ENCODE data around the gene TEX101.
A peak's percentile ranks its signal among the peaks of the same experiment; 100 is the strongest.
"Not testable (repeated sequence)": the region's sequence is repeated elsewhere in the genome, so short reads cannot be mapped to it uniquely, and the experiment has no call there.

TEX101 gene

DNA sequence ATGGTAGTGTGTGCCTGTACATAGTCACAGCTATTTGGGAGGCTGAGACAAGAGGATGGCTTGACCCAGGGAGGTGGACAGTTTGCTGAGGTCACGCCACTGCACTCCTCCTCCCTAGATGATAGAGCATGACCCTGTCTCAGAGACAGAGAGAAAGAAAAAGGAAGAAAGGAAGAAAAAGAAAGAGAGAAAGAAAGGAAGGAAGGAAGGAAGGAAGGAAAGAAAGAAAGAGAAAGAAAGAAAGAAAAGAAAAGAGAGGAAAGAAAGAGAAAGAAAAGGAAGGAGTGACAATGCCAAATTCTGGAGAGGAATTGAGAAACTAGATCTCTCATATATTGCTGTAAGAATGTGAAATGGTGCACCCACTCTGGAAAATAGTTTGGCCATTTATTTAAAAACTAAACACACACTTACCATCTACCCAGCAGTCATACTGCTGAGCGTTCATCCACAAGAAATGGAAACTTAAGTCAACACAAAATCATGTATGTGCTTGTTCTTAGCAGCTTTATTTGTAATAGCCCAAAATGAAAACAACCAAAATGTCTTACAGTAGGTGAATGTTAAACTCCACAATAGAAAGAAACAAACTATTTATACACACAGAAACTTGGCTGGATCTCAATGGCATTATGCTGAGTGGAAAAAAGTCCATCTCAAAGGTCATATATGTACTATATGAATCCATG is 7.5 kb downstream of the TEX101 start:
- no peak for DNase-seq

DNA sequence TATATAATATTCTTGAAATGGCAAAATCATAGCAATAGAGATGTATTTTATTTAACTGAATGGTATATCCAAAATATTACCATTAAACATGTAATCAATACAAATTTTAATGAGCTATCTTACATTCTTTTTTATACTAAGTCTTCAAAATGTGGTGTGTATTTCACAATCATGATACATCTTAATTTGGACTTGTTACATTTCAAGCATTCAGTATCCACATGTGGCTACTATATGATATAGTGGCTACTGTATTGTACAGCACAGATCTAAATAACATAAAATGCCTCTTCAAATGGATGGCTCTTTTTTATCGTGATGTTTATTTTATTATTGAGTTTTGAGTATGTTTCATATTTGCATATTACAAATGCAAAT is 8.0 kb downstream of the TEX101 start:
- no peak for DNase-seq

DNA sequence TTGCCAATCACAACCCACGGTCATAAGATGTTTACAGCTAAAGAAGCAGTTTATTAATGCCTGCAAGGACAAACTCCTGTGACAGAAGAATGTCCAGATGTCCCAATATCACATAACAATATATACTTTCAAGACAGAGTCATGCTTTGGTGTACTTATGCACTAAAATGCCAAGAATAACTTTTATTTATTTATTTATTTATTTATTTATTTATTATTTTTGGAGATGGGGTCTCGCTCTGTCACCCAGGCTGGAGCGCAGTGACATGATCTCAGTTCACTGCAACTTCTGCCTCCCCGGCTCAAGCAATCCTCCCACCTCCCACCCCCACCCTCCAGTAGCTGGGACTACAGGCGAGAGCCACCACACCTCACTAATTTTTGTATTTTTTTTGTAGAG is 9.1 kb downstream of the TEX101 start:
- no peak for DNase-seq

DNA sequence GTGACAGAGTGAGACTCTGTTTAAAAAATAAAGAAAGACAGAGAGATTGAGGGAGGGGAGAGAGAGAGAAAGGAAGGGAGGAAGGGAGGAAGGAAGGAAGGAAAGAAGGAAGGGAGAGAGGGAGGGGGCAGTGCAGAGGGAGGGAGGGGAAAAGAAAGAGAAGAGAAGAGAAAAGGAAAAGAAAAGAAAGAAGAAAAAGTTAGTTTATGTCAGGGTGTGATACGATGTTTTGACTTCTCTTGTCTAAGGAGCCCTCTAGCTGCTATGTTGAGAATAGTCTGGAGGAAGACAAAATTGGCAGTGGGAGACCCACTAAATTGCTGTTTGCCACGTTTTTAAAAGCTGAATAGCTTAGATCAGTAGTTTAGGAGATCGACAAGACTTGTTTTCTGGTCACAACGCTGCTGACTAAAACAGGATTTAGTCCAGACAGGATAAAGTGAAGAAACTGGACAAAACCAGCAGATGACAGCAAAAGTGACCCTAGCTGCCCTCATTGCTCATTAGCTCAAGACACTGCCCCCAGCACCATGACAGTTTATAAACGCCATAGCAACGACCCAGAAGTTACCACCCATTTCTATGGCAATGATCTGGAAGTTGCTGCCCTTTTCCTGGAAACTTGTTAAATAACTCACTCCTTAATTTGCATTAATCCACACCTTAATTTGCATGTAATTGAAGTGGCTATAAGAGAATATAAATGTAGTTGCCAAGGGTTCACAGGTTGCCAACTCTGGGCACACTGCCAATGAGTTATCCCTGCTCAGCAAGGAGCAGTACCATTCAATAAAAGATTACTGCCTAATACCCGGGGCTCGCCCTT is 11.1 kb downstream of the TEX101 start:
- peak; percentile 2 for DNase-seq

DNA sequence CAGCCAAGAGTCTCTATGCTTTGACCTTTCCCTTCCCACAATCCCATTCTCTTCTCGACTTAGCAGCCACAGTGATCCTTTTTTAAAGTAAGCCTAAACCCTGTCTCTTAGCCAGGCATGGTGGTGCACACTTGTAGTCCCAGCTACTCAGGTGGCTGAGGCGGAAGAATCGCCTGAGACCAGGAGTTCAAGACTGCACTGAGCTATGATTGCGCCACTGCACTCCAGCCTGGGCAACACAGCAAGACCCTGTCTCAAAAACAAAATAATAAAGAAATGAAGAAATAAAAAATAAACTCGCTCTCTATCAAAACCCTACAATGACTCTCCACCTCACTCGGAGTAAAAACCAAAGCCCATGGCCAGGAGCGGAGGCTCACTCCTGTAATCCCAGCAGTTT is 14.7 kb downstream of the TEX101 start:
- DNase-seq: no peak

DNA sequence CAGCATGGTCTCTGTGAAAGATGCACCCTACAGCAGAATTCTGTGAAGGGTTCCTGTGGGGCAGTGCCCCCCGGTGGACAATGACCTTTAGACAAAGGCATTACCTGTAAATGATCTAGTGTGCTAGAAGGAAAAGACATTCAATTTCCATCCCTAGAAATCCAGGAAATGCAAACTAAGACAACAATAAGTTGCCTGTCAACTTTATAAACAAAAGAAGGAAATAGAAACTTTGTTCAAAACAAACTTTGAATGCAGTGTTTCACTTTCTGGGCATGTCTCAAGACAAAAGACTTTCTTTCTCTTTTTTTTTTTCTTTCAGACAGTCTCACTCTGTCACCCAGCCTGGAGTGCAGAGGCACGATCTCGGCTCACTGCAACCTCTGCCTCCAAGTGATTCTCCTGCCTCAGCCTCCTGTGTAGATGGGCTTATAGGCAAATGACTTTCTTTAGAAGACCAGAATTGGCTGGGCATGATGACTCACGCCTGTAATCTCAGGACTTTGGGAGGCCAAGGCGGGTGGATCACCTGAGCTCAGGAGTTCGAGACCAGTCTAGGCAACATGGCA is 15.5 kb downstream of the TEX101 start:
- no peak for DNase-seq

DNA sequence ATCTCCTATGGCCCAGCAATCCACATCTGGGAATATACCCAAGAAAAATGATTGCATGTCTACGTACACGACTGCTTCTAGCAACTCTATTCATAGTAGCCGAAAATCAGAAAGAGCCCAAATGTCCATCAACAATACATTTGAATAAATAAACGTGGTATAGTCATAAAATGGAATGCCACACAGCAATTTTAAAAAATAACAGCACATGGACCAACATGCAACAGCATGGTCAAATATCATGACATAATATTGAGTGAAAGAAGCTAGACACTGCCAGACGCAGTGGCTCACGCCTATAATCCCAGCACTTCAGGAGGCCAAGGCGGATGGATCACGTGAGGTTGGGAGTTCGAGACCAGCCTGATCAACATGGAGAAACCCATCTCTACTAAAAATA is 16.3 kb downstream of the TEX101 start:
- no peak for DNase-seq

DNA sequence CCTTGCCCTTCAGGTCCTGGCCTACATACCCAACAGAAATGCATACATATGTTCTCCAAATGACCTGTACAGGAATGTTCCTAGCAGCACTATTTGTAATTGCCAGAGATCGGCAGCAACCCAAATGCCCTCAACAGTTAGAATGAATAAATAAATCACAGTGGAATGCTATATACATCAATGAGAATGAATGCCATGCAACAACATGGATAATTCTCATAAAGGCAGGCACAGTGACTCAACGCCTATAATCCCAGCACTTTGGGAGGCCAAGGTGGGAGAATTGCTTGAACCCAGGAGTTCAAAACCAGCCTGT is 18.6 kb downstream of the TEX101 start:
- DNase-seq: no peak

DNA sequence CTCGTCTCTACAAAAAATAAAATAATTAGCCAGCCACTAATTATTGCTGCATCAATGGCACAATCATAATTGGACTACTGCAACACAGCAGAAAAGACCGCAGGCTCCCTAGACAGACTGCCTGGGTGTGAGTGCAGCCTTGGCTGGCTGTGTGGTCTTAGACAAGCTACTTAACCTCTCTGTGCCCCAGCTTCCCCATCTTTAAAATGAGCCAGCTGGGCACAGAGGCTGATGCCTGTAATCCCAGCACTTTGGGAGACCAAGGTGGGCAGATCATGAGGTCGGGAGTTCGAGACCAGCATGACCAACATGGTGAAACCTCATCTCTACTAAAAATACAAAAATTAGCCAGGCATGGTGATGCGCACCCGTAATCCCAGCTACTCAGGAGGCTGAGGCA is 19.0 kb downstream of the TEX101 start:
- DNase-seq: no peak

DNA sequence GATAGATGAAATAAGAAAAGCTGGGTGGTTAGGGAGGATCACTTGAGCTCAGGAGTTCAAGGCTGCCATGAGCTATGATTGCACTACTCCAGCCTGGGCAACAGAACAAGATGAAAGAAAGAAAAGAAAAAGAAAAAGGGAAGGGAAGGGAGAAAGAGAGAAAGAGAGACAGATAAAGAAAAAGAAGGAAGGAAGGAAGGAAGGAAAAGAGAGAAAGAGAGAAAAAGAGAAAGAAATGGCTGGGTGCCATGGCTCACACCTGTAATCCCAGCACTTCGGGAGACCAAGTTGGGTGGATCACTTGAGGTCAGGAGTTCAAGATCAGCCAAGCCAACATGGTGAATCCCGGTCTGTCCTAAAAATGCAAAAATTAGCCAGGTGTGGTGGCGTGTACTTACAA is 21.1 kb downstream of the TEX101 start:
- no peak for DNase-seq

DNA sequence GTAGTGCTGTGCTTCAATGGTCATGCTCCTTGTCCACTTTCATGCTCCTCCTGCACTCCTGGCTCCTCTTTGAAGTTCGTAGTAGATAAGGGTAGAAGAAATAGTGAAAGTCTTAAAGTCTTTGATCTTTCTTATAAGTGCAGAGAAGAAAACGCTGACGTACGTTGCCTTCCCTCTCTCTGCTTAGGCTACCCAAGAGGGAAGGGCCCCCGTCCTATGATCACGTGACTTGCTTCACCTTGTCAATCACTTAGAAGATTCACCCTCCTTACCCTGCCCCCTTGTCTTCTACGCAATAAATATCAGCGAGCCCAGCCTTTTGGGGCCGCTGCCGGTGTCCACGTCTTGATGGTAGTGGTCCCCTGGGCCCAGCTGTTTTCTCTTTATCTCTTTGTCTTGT is 22.6 kb downstream of the TEX101 start:
- not testable (repeated sequence) for DNase-seq

DNA sequence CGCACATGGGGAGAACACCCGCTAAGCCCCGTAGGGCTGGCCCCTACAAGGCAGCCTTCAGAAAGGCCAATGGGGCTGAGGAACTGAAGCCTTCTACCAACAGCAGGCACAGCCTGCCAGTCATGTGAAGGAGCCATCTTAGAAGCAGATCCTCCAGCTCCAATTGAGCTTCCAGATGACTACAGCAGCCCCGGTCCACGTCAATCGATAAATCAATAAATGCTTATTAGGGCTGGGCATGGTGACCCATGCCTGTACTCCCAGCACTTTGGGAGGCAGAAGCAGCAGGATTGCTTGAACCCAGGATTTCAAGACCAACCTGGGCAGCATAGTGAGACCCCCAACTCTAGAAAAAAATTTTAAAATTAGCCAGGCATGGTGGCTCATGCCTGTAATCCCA is 23.0 kb downstream of the TEX101 start:
- no peak for DNase-seq

DNA sequence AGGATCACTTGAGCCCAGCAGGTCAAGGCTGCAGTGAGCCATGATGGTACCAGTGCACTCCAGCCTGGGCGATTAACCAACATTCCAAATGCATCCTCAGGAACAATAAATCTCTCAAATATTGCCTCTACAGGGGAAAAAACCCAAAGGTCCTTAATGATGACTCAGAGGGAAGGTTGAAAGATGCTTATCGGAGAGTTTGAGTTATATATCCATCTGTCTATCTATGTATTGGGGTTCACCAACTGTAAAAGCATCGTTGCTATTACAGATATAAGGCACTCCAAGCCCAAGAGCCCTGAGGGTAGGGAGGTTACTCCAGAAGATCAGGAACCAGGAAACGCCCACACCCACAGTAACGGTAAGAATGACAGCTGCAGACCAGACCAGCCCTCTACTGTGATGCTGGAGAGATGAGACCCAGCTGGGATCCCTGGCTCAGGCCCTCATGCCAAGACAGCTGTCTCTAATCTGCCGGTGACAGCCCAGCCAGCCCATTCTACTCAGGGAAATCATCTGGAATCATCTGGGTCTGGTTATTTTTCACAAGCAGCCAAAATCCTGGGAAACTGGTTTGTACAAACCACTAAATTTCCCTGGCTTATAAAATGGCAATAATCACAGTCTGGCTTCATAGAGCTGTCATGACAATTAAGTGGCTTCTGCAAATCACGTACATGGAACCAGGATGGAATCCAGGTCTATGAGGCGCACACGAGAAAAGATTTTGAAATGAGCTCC is 23.8 kb downstream of the TEX101 start:
- DNase-seq: no peak

DNA sequence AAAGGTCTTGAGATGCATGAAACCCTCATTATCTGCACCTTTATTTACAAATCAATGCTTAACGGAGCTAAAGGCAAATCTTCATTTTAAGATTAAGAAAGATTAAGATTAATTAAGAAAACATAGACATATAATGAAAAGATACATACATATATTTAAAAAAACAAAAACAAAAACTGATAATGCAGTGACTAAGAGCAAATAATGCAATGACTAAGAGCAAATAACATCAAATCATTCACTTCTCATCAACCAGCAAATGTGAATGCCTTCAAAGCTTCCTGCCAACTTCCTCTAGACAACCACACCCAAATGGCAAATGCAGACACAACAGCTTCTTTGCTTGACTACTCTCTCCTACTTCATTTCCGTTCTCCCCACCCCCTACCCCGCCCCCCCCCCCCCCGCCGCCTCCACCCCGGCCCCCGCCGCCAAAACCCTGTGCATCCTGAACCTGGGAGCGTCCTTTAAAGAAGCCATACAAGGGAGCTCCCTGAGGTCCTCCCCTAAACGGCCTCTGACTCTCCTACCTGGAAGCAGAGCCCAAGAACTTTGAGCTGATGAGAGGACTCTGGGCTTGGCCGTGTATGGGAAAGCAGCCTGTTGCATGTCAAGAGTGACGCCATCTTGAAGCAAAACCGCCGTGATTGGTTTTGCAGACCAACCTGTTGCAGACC is 24.5 kb downstream of the TEX101 start:
- no peak for DNase-seq

DNA sequence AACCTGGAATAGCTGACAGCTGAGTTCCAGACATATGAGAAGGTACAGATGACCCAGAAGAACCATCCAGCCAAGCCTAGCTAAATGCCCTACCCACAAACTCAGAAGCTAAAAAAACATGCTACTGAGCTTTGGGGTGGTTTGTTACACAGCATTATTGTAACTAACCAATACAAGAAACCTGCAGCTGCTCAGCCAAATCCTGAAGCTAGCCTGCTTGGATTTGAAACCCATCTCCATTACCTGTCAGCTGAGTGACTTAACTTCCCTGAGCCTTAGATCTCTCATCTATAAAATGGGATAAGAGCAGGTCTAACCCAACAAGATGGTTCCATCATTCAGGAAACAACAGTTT is 25.0 kb downstream of the TEX101 start:
- no peak for DNase-seq

DNA sequence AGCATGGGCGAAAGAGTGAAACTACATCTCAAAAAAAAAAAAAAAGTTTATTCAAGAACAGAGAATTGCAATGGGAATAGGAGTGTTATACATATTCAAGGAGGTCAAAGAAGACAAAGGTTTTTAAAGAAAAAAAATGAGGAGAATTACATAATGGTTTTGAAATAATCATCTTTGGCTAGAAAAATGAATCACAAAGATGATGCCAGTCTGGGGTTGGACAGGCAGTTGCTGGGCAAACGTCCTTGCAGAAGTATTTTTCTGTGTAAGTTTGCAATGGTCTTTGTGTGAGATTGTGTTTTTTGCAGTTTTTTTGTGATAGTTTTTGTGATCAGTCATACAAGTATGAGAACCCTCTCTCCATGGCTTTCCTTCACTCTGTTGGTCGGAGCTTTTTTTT is 27.0 kb downstream of the TEX101 start:
- no peak for DNase-seq

DNA sequence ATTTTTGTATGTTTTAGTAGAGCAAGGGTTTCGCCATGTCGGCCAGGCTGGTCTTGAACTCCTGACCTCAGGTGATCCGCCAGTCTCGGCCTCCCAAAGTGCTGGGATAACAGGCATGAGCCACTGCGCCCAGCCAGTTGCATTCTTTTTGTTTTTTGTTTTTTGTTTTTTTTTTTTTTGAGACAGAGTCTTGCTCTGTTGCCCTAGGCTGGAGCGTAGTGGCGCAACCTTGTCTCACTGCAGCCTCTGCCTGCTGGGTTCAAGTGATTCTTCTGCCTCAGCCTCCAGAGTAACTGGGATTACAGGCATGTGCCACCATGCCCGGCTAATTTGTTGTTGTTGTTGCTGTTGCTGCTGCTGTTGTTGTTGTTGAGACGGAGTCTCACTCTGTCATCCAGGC is 29.4 kb downstream of the TEX101 start:
- DNase-seq: not testable (repeated sequence)

DNA sequence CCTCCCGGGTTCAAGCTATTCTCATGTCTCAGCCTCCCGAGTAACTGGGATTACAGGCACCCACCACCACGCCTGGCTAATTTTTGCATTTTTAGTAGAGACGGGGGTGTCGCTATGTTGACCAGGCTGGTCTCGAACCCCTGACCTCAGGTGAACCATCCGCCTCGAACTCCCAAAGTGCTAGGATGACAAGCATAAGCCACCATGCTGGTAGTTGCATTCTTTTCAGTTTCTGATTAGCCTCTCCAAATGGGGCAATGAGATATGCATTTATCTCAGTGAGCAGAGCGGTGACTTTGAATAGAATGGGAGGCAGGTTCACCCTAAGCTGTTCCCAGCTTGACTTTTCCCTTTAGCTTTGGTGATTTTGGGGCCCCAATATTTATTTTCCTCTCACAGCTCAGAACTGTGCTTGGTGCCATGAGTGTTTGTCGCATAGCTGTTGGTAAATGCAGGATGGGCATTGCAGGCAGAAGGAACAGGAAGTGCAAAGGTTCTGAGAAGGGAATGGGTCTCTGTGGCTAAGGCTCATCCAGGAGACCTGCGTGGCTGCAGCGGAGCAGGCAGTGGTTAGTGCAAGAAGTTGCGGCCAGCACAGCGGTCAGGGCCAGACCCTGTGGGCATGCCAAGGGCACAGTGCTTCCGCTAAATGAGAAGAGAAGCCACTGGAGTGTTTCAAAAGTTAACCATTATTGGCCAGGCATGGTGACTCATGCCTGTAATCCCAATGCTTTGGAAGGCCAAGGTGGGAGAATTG is 30.0 kb downstream of the TEX101 start:
- no peak for DNase-seq

DNA sequence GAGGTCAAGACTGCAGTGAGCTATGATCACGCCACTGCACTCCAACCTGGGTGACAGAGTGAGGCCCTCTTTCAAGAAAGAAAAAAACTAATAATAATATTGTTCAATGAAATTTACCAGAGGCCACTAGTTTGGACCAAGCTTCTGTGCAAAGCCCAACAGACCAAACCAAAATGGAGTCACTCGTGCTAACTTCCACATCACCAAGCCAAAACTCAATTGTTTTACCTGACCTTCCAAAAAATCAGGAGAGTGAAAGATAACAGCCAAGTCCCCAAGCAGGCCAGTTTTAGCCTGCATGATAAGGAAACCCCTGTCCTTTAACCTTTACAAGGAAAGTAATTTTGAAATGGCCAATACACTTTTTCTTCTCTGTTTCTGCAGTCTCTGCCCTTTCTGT is 30.7 kb downstream of the TEX101 start:
- no peak for DNase-seq

DNA sequence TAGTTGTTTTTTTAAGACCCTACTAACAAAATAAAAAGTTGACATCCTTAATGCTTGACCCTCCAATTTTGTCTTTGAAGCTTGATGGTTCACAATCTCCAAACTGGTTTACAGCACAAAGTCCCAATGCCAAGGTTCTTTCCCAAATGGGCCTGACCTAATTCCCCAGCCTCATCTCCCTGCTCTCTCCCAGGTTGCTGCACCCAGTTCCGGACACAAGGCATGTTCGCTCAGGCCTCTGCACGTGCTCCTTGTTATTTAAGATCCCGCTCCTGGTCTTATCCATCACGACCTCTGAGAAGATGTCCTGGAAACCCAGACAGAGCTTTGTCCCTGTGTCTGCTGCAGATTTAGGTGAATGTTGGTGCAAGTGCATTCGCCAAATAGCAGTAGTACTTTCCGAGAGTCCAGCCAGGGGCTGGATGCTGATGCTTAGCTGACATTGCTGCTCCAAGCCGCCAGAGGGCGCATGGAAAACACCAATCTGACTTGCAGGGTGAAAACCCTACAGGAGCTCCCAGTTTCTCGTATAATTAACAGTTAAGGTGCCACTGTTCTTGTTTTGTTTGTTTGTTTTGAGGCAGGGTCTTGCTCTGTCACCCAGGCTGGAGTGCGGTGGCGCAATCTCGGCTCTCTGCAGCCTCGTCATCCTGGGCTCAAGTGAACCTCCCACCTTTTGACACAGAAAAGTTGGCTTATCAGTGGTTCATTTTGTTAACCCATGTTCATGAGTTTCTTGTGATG is 32.2 kb downstream of the TEX101 start:
- DNase-seq: peak; percentile 59

DNA sequence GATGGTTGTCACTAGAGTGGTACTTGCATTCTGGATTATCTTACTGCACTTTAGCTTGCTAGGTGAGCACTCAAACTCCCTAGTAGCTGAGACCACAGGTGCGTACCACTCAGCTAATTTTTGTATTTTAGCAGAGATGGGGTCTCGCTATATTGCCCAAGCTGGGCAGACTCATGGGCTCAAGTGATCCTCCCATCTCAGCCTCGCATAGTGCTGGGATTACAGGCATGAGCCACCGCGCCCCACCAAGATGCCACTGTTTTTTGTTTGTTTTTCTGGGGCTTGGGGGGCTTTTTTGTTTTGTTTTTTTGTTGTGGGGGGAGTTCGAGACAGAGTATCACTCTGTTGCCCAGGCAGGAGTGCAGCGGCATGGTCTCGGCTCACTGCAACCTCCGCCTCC is 33.0 kb downstream of the TEX101 start:
- no peak for DNase-seq

DNA sequence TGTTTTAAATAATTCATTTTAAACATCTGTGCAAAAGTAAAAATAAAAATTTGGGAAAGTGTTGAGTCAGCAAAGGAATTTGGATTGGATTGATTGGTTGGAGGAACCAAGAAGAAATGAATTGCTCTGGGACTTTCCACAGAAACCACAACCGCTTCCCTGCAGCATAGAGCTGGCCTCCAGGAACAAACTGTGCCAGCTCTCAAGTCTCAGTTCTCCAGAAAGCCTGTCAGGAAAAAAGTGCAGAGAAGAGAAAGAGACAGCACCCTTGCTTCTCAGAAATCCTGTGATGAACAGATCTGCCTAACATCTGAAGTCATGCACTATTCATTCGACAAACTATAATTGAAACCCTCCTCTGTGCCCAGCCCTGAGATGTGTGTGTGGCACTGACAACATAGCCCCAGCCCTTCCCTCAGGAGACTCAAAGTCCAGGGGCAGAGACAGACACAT is 35.9 kb downstream of the TEX101 start:
- no peak for DNase-seq
